Measurements from ENCODE around the gene BZW2.

- no peak for TF ChIP-seq POLR2A (IDR thresholded peaks at IDR 0.05; ENCODE audit: low read length)
- no peak for TF ChIP-seq GATA1 (IDR thresholded peaks at IDR 0.05; ENCODE audit: low read depth, low read length)
Measured at GRCh38 chr7:16603633-16604032, 42.3 kb upstream of the BZW2 start.
